CD4-positive, alpha-beta T cell treated with Interleukin-1 beta for 1 hour (primary cell): ENCODE results near the gene ICAM2.

ENCODE experiments used
- DNase-seq, 2 donors: peaks; one replicate each; pipeline ENCODE4 v3.0.0-alpha.2; 2020 to 2022

The ICAM2 gene

GRCh38 chr17:64042700-64043485 is 22.5 kb upstream of the ICAM2 start:
- no peak for DNase-seq

DNA sequence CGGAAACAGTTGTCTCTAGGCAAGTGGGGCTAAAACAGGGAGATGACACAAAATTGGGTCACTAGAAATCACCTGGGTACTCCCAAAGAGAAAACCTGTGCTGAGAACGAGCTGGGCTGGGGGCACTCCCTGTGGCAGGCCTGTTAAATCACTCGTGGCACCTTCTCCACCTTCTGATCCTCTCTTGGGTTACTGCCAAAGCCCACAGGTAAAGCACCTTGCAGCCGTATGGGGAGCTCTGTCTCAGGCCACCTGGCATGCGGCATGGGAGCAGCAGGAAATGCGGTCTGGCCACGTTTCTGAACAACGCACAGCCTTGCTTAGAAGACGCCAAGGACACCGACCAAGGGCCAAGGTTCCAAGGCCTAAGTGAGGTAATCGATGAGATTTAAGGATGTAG is 21.5 kb upstream of the ICAM2 start:
- DNase-seq, result no peak

- no peak for DNase-seq
Observed at GRCh38 chr17:64040206-64040605, 19.8 kb upstream of the ICAM2 start.

DNA sequence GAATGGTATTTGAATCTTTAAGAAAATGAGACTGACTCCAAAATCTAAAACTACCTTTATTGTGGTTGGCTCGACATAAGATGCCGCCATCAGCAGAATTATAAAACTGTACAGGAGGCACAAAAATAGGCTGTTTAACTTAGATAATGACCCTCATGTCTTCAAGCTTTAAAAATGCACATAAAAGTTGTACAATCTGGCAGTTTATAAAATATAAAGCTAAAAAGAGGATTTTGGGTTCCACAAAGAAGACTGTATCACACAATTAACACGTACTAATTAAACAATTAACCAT is 18.6 kb upstream of the ICAM2 start:
- no peak for DNase-seq

- no peak for DNase-seq
Observed at GRCh38 chr17:64038331-64039105, 18.1 kb upstream of the ICAM2 start.

DNA sequence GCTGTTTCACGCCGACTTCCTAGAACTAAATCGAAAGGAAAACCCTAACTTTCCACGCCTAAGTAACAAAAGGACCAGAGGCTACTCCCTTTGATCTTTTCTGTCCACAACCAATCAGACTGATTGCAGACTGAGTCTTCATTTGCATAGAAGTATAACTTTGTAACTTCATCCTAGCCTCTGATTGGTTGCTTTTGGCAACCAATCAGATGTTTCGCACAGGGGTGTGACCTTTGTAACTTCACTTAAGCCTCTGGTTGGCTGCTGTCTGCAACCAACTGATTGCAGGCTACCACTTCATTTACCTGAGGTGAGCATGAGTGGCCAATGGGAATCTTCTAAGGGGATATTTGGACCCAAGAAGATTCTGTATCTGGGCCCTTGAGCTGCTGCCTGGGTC is 17.4 kb upstream of the ICAM2 start:
- no peak for DNase-seq

- DNase-seq, result no peak
Observed at GRCh38 chr17:64037180-64037579, 16.7 kb upstream of the ICAM2 start.

- no peak for DNase-seq
Observed at GRCh38 chr17:64036198-64036922, 15.9 kb upstream of the ICAM2 start.

- no peak for DNase-seq
Observed at GRCh38 chr17:64032081-64032480, 11.6 kb upstream of the ICAM2 start.

- peak; percentile 74 to 81 for DNase-seq
Observed at GRCh38 chr17:64028874-64029464, 8.5 kb upstream of the ICAM2 start.

- peak; percentile 95 for DNase-seq
Observed at GRCh38 chr17:64025732-64026294, 5.4 kb upstream of the ICAM2 start.

GRCh38 chr17:64024781-64025731 is 4.6 kb upstream of the ICAM2 start:
- peak; percentile 40 to 69 for DNase-seq

DNA sequence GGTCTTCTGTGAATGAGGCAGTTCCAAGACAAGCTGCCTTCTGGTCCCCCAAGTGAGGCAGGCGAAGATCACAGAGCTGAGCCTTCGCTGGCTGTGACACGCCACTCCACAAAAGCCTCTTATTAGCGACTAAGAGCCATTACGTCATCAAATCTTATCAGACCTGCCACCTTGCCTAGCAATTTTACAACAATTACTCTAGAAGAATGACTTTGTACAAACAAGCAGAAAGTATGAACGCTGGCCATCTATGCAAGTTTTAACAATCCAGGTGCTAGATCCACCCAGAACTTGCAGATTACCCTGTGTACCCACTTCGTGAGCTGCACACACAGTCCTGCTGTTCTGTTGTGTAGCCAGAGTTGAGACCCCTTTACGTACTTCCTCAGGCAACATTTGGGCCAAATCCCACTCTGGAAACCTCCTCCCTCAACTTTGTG is 3.8 kb upstream of the ICAM2 start:
- DNase-seq, result no peak

DNA sequence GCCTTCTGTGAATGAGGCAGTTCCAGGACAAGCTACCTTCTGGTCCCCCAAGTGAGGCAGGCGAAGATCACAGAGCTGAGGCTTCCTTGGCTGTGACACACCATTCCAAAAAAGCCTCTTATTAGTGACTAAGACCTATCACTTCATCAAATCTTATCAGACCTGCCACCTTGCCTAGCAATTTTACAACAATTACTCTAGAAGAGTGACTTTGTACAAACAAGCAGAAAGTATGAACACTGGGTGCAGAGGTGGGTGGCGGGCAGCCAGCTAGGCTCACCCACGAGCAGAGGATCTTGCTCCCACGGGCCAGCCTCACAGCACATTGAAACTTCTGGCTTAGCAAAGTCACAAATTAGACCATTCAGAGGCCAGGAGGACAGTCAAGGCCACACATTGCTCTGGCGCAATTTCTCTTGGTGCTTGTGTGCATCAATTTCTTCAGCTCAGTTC is 2.2 kb upstream of the ICAM2 start:
- DNase-seq, result no peak

GRCh38 chr17:64019551-64019961 is 877 bp downstream of the ICAM2 start:
- peak in 1 of 2 donors; percentile 35 for DNase-seq

GRCh38 chr17:64017381-64017980 is 3.0 kb downstream of the ICAM2 start:
- no peak for DNase-seq

DNA sequence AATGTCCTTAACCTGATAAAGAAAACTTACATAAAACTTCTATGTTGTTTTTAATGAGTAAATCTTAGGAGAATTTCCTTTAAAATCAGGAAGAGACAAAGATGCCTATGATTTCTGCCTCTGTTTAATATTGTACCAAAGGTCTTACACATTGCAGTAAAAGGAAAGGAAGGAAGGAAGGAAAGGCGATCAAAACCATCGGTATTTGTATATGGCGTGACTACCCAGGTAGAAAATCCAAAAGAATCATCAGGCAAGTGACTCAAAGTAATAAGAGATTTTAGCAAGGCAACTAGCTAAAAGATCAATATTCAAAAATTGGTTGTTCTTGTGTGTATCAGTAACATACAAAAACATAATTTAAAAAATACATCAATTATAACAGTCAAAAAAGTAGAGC is 3.5 kb downstream of the ICAM2 start:
- no peak for DNase-seq

DNA sequence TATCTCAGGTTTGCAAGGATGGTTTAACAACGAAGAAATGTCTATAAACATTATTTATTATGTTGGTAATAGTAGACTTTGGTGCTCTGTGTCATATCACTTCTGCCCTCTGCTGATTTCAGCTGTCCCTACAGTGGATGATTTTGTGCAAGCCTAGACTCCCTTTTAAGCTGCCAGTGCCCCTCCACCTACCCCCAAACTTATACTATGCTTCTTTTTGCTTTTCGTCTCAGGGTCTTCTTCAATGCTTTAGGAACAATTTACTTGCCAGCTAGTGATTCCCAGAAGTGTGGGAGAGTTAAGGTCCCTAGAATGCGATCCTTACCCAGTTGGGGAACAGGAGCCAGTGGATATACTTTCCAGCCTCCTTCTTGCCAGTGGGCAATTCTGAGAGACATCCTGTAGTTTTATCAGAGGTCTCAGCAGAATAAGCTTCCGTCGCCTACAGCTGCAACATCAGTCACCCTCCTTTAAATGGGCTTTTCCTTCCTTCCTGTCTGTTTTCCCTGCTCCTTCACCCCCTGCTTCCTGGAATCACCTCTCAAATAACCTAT is 4.1 kb downstream of the ICAM2 start:
- no peak for DNase-seq

GRCh38 chr17:64015447-64015846 is 5.0 kb downstream of the ICAM2 start:
- DNase-seq, result no peak

- DNase-seq, result no peak
Observed at GRCh38 chr17:64009571-64010402, 10.6 kb downstream of the ICAM2 start.
